Ovary (tissue), 9 donors: Measurements from ENCODE around the gene PDE1A. TPM values are rescaled to one million over a fixed set of nuclear protein-coding genes. Genes with fewer than 3 reads are reported as not detected.
"Not testable (repeated sequence)": the region's sequence is repeated elsewhere in the genome, so short reads cannot be mapped to it uniquely, and the experiment has no call there.

Experiments used
- DNase-seq, 5 donors: peaks; one replicate each; pipeline ENCODE4 v3.0.0-alpha.2; 2019 to 2020
- H3K27ac ChIP-seq, 2 donors: fragments of 200-600 bp; one replicate each; pipeline versions ENCODE4 v1.5.1 to v1.8.0; 2019 to 2022
- H3K27me3 ChIP-seq: fragments of 200-600 bp; one replicate; pipeline ENCODE4 v1.8.0; 2022
- H3K36me3 ChIP-seq: fragments of 200-600 bp; sonication (generic); one replicate; pipeline ENCODE4 v1.5.1; 2019
- H3K4me1 ChIP-seq: one replicate; pipeline ENCODE4 v1.8.1; 2013; ENCODE audit warnings: mild to moderate bottlenecking, moderate library complexity; ENCODE audit not compliant: insufficient read depth
- H3K4me3 ChIP-seq: fragments of 200-600 bp; sonication (generic); one replicate; pipeline ENCODE4 v1.5.1; 2017
- H3K9me3 ChIP-seq, 2 donors: fragments of 200-600 bp in 1 of 2; sonication (generic) in 1 of 2; one replicate each; pipeline versions ENCODE4 v1.5.1 to v1.8.1; 2013 to 2019; ENCODE audit warnings: mild to moderate bottlenecking in 1 of 2, moderate library complexity in 1 of 2
- CTCF ChIP-seq, 3 donors: fragments of 450-650 bp in 2 of 3; fragments of 200-600 bp in 1 of 3; IDR thresholded peaks; one replicate each; pipeline versions ENCODE4 v1.5.1 to v1.8.0; 2016 to 2022; ENCODE audit warnings: antibody characterized with exemption in 3 of 3, mild to moderate bottlenecking in 1 of 3
- EP300 ChIP-seq: sonication (generic); formaldehyde crosslinking; IDR thresholded peaks from one replicate; pipeline ENCODE4 v1.6.1; 2017; ENCODE audit warnings: antibody characterized with exemption
- POLR2A ChIP-seq: fragments of 450-650 bp; IDR thresholded peaks from one replicate; pipeline ENCODE4 v1.6.1; 2017; ENCODE audit warnings: antibody characterized with exemption, mild to moderate bottlenecking, moderate library complexity
- WGBS, 3 donors: extraction: QIAGEN DNeasy Blood & Tissue Kit in 1 of 3; methylation state at CpG; one replicate each; pipeline versions ENCODE4 v1.1.5 to v1.1.7; 2013 to 2017; 5-methylcytosine and 5-hydroxymethylcytosine counted together
- intact Hi-C, 4 donors: fragments of 100-400 bp; cut with DNase I; formaldehyde crosslinking; loops; one replicate each; pipeline versions ENCODE4 v1.11.0 to v1.15.1; 2022 to 2023
- polyA plus RNA-seq, 2 donors: library from polyadenylated mRNA; stranded (reverse); fragments of 200-250 nt in 1 of 2; fragments of 350-450 nt in 1 of 2; fragmentation: Illumina TruSeq in 1 of 2; extraction: RNeasy Lipid Tissue Mini Kit (QIAGEN cat#74804) in 1 of 2; gene quantifications; one replicate each; pipeline ENCODE4 v1.2.3, GENCODE V29; 2013 to 2014
- total RNA-seq, 7 donors: library from RNA; depleted of rRNA in 2 of 7; stranded (reverse); fragments of >200 nt in 2 of 7; fragmentation: NEBNext Ultra II Directional in 3 of 7; extraction: Animal tissue kit (Norgen Biotek cat#: 25700) in 3 of 7; gene quantifications; one replicate each; pipeline versions ENCODE4 v1.1.0 to v1.2.4, GENCODE V29; 2016 to 2023
- donor health status: DM: no; HTN: no; CAD: no; lungs with moderate emphysema.
- donor health status: DM: no; HTN: no; CAD: no.
- donor health status: Bipolar disorder and iron deficiency.
- donor health status: DM: yes; HTN: yes; CAD: no.
- donor health status: DM: no; HTN: no; CAD: no.
- donor health status: DM: yes; HTN: yes; CAD: no.

Gene PDE1A
- total and polyA plus RNA-seq, 9 donors, result 2.9 to 17.8 (median 8.4) TPM

GRCh38 chr2:182404092-182404491 lies 22.7 kb downstream of the PDE1A start:
- Histone ChIP-seq H3K27ac (no peak overlapping the region), H3K4me3 (no peak overlapping the region), H3K36me3 (no peaks in the 10 kb centered on the region), H3K4me1 (no peaks in the 10 kb centered on the region), H3K9me3 (no peaks in the 10 kb centered on the region), H3K27me3 (no peaks in the 10 kb centered on the region)
- WGBS, 3 donors, result 41 to 45% (median 43%) methylated on average over 2 of the region's 2 CpGs
- DNase-seq, result no peak
- TF ChIP-seq CTCF (IDR thresholded peaks at IDR 0.05) (no peak), EP300 (no peak), POLR2A (no peak)
- intact Hi-C loops, result no loop called here

GRCh38 chr2:182393270-182393760 lies 33.5 kb downstream of the PDE1A start:
- no peaks in the 10 kb centered on the region for H3K4me1 ChIP-seq
- no peak for DNase-seq
- intact Hi-C loops, result no loop called here
- H3K27me3 ChIP-seq, result no peaks in the 10 kb centered on the region
- no peaks in the 10 kb centered on the region for H3K9me3 ChIP-seq
- H3K4me3 ChIP-seq, result no peak overlapping the region
- whole genome bisulfite sequencing, 3 donors, result 85 to 100% (median 85%) methylated on average over 1 of the region's 1 CpG
- H3K27ac ChIP-seq, result no peak overlapping the region
- H3K36me3 ChIP-seq, result no peaks in the 10 kb centered on the region
- TF ChIP-seq EP300, result no peak
- TF ChIP-seq POLR2A, result no peak
- TF ChIP-seq CTCF (IDR thresholded peaks at IDR 0.05), result no peak

GRCh38 chr2:182391443-182391842 lies 35.4 kb downstream of the PDE1A start:
- H3K27ac ChIP-seq, result no peak overlapping the region
- WGBS, 3 donors, result 47 to 89% (median 50%) methylated on average over 2 of the region's 2 CpGs
- H3K27me3 ChIP-seq, result no peaks in the 10 kb centered on the region
- no peaks in the 10 kb centered on the region for H3K36me3 ChIP-seq
- intact Hi-C loops, result no loop called here
- no peak for DNase-seq
- TF ChIP-seq POLR2A (no peak), EP300 (no peak), CTCF (IDR thresholded peaks at IDR 0.05) (no peak)
- H3K4me1 ChIP-seq, result no peaks in the 10 kb centered on the region
- no peak overlapping the region for H3K4me3 ChIP-seq
- H3K9me3 ChIP-seq, result no peaks in the 10 kb centered on the region

GRCh38 chr2:182386267-182386880 lies 40.5 kb downstream of the PDE1A start:
- H3K36me3 ChIP-seq, H3K27ac ChIP-seq, DNase-seq, H3K9me3 ChIP-seq, H3K4me3 ChIP-seq, intact Hi-C loops, H3K27me3 ChIP-seq, H3K4me1 ChIP-seq: not testable (repeated sequence)
- 90 to 95% (median 92%) methylated on average over 34 to 42 of the region's 42 CpGs for WGBS, 3 donors

- Histone ChIP-seq H3K4me3 (no peak overlapping the region), H3K36me3 (no peaks in the 10 kb centered on the region), H3K27me3 (no peaks in the 10 kb centered on the region), H3K4me1 (no peaks in the 10 kb centered on the region), H3K9me3 (no peaks in the 10 kb centered on the region), H3K27ac (no peak overlapping the region)
- no peak for DNase-seq
- intact Hi-C loops, result no loop called here
- TF ChIP-seq EP300 (no peak), POLR2A (no peak), CTCF (IDR thresholded peaks at IDR 0.05) (no peak)
Measured at GRCh38 chr2:182384860-182385259, 42.0 kb downstream of the PDE1A start.
